ENCODE results near the gene TMPRSS3.

- TF ChIP-seq CTCF (IDR thresholded peaks at IDR 0.05) (no peak), POLR2A (IDR thresholded peaks at IDR 0.05) (no peak)
These were observed 16.2 kb downstream of the TMPRSS3 start for GRCh38 chr21:42379426-42380215.
